WTC11 (cell line): ENCODE results near the gene ACBD4. TPM values are rescaled to one million over a fixed set of nuclear protein-coding genes. Genes with fewer than 3 reads are reported as not detected.

Source experiments
- ATAC-seq: fragments of 200-7000 bp; cut with Tn5 transposase; 2 replicates; pipeline ENCODE4 v1.10.0; 2021; ENCODE audit warnings: mild to moderate bottlenecking, moderate library complexity
- CTCF ChIA-PET: fragments of 300-600 bp; sonication (Branson Sonifier 250); formaldehyde crosslinking; loops from one replicate; lab custom pipeline; 2021; ENCODE audit warnings: antibody characterized with exemption; lab: Charles Lee
- POLR2A ChIA-PET: fragments of 350-600 bp; sonication (Branson Sonifier 250); formaldehyde crosslinking; loops from one replicate; lab custom pipeline; 2021; ENCODE audit warnings: antibody characterized with exemption; lab: Charles Lee
- DNase-seq: peaks from one replicate; pipeline ENCODE4 v3.0.0; 2021; ENCODE audit warnings: low spot score
- H3K27ac Mint-ChIP-seq: 2 replicates; pipeline ENCODE4 v1.8.0; 2021; ENCODE audit warnings: mixed read lengths
- H3K27me3 Mint-ChIP-seq: 2 replicates; pipeline ENCODE4 v1.8.0; 2021; ENCODE audit warnings: low read depth, mild to moderate bottlenecking, moderate library complexity, mixed read lengths
- H3K36me3 Mint-ChIP-seq: 2 replicates; pipeline ENCODE4 v1.8.0; 2021; ENCODE audit warnings: mixed read lengths
- H3K4me1 Mint-ChIP-seq: 2 replicates; pipeline ENCODE4 v1.8.0; 2022; ENCODE audit warnings: mixed read lengths
- H3K4me3 Mint-ChIP-seq: 2 replicates; pipeline ENCODE4 v1.8.0; 2021; ENCODE audit warnings: mild to moderate bottlenecking, moderate library complexity, mixed read lengths
- H3K9me3 Mint-ChIP-seq: 2 replicates; pipeline ENCODE4 v1.8.0; 2021; ENCODE audit warnings: mixed read lengths
- CREM ChIP-seq: sonication (generic); formaldehyde crosslinking; IDR thresholded peaks from 2 replicates; pipeline ENCODE4 v1.8.1; 2022; ENCODE audit warnings: mild to moderate bottlenecking, missing genetic modification reagents, moderate library complexity
- GABPB1 ChIP-seq: sonication (generic); formaldehyde crosslinking; IDR thresholded peaks from 2 replicates; pipeline ENCODE4 v1.8.1; 2023; ENCODE audit warnings: mild to moderate bottlenecking, missing genetic modification reagents
- GTF2I ChIP-seq: fragments of 250-450 bp; sonication (Bioruptor Pico); conservative IDR thresholded peaks from 2 replicates; pipeline ENCODE4 v1.4.0; 2021; ENCODE audit warnings: mild to moderate bottlenecking
- SP1 ChIP-seq: sonication (generic); formaldehyde crosslinking; conservative IDR thresholded peaks from 2 replicates; pipeline ENCODE4 v1.8.1; 2022; ENCODE audit warnings: missing genetic modification reagents
- TP53 ChIP-seq: sonication (generic); formaldehyde crosslinking; IDR thresholded peaks from 2 replicates; pipeline ENCODE4 v1.8.1; 2023; ENCODE audit warnings: mild to moderate bottlenecking, missing genetic modification reagents
- ZBTB21 ChIP-seq: sonication (generic); formaldehyde crosslinking; IDR thresholded peaks from 2 replicates; pipeline ENCODE4 v1.8.1; 2023; ENCODE audit warnings: mild to moderate bottlenecking, missing genetic modification reagents, borderline replicate concordance
- ZNF121 ChIP-seq: sonication (generic); formaldehyde crosslinking; IDR thresholded peaks from 2 replicates; pipeline ENCODE4 v1.8.0; 2023; ENCODE audit warnings: missing genetic modification reagents
- ZNF138 ChIP-seq: sonication (generic); formaldehyde crosslinking; conservative IDR thresholded peaks from 2 replicates; pipeline ENCODE4 v1.8.1; 2022; ENCODE audit warnings: mild to moderate bottlenecking, moderate library complexity, missing genetic modification reagents
- ZNF317 ChIP-seq: sonication (generic); formaldehyde crosslinking; IDR thresholded peaks from 2 replicates; pipeline ENCODE4 v1.8.1; 2023; ENCODE audit warnings: low read depth, mild to moderate bottlenecking, moderate library complexity, missing genetic modification reagents, borderline replicate concordance
- ZNF423 ChIP-seq: fragments of 250-450 bp; sonication (Bioruptor Pico); IDR thresholded peaks from 2 replicates; pipeline ENCODE4 v2.1.2; 2022; ENCODE audit warnings: mild to moderate bottlenecking, moderate library complexity
- total RNA-seq: library from RNA; stranded (reverse); gene quantifications from 3 replicates; pipeline ENCODE4 v1.2.3, GENCODE V29; 2021
- TF ChIP-seq, protein P1 (sequence below): sonication (generic); formaldehyde crosslinking; IDR thresholded peaks from 2 replicates; pipeline ENCODE4 v1.8.1; 2023; ENCODE audit warnings: mild to moderate bottlenecking, missing genetic modification reagents, moderate library complexity
- TF ChIP-seq, protein P2 (sequence below): sonication (generic); formaldehyde crosslinking; IDR thresholded peaks from 2 replicates; pipeline ENCODE4 v1.8.1; 2022; ENCODE audit warnings: low read depth, mild to moderate bottlenecking, moderate library complexity, missing genetic modification reagents, borderline replicate concordance
- TF ChIP-seq, protein P3 (sequence below): sonication (generic); formaldehyde crosslinking; IDR thresholded peaks from 2 replicates; pipeline ENCODE4 v1.8.1; 2023; ENCODE audit warnings: mild to moderate bottlenecking, moderate library complexity, missing genetic modification reagents
- TF ChIP-seq, protein P4 (sequence below): sonication (generic); formaldehyde crosslinking; IDR thresholded peaks from 2 replicates; pipeline ENCODE4 v1.8.1; 2022; ENCODE audit warnings: low read depth, missing genetic modification reagents, borderline replicate concordance
- TF ChIP-seq, protein P5 (sequence below): sonication (generic); formaldehyde crosslinking; IDR thresholded peaks from 2 replicates; pipeline ENCODE4 v1.8.0; 2022; ENCODE audit warnings: mild to moderate bottlenecking, missing genetic modification reagents
- TF ChIP-seq, protein P6 (sequence below): fragments of 200-600 bp; IDR thresholded peaks from 2 replicates; pipeline ENCODE4 v1.8.0; 2022; ENCODE audit warnings: antibody characterized with exemption
- TF ChIP-seq, protein P7 (sequence below): sonication (generic); formaldehyde crosslinking; IDR thresholded peaks from 2 replicates; pipeline ENCODE4 v1.8.0; 2022; ENCODE audit warnings: missing genetic modification reagents
- TF ChIP-seq, protein P8 (sequence below): sonication (generic); formaldehyde crosslinking; IDR thresholded peaks from 2 replicates; pipeline ENCODE4 v1.8.1; 2023; ENCODE audit warnings: mild to moderate bottlenecking, missing genetic modification reagents

ACBD4 gene
- total RNA-seq, 1 experiment from 2014 or later: 12.7 TPM

DNA sequence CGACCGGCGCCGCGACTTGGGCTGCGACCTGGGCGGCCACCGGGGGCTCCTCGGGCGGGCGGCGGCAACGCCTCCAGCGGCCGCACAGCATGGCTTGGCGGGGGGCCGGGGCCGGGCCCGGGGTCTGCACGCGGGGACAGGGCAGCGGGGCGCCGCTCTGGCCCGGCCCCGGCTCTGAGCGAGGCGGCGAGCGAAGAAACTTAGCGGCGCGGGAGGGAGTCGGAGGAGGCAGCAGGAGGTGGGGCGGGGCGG, 3.2 kb upstream of the ACBD4 start, which contains the start of gene PLCD3:
Gene PLCD3, minus strand, starts transcription at position 196 of the 252 bp plus-strand sequence. Its CDS starts 105 bp downstream, at position 91.
- 0 out of 2 replicates have a peak, but pooled peaks have one; percentile 1 for TF ChIP-seq ZNF423 (CRISPR knock-in tag)
- TF ChIP-seq, protein P1, sequence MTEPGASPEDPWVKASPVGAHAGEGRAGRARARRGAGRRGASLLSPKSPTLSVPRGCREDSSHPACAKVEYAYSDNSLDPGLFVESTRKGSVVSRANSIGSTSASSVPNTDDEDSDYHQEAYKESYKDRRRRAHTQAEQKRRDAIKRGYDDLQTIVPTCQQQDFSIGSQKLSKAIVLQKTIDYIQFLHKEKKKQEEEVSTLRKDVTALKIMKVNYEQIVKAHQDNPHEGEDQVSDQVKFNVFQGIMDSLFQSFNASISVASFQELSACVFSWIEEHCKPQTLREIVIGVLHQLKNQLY (CRISPR knock-in tag): no peak
- Mint-ChIP-seq H3K36me3 (no peaks in the 10 kb centered on the region), H3K4me3 (peak within 1 kb of the TSS; percentile 81), H3K27me3 (no peaks in the 10 kb centered on the region; the same call in 1 of the 2 replicates), H3K27ac (0 out of 2 replicates have a peak within 1 kb of the TSS, but pooled peaks have one; percentile 57), H3K4me1 (peaks cover 23% of the 10 kb centered on the region), H3K9me3 (no peaks in the 10 kb centered on the region)
- ATAC-seq (no peak), DNase-seq (peak; percentile 68)
- POLR2A ChIA-PET: interaction anchor here (1.0 kb wide), 1 partner anchor 16 kb away, joined by 3 read pairs; the partner anchor contains the start of gene HEXIM1
- CTCF ChIA-PET: interaction anchor here (0.7 to 7.6 kb wide), 9 partner anchors 12 to 211 kb away, joined by 3 to 531 read pairs (median 7); partner anchors contain the start of genes C1QL1 and HEXIM1

DNA sequence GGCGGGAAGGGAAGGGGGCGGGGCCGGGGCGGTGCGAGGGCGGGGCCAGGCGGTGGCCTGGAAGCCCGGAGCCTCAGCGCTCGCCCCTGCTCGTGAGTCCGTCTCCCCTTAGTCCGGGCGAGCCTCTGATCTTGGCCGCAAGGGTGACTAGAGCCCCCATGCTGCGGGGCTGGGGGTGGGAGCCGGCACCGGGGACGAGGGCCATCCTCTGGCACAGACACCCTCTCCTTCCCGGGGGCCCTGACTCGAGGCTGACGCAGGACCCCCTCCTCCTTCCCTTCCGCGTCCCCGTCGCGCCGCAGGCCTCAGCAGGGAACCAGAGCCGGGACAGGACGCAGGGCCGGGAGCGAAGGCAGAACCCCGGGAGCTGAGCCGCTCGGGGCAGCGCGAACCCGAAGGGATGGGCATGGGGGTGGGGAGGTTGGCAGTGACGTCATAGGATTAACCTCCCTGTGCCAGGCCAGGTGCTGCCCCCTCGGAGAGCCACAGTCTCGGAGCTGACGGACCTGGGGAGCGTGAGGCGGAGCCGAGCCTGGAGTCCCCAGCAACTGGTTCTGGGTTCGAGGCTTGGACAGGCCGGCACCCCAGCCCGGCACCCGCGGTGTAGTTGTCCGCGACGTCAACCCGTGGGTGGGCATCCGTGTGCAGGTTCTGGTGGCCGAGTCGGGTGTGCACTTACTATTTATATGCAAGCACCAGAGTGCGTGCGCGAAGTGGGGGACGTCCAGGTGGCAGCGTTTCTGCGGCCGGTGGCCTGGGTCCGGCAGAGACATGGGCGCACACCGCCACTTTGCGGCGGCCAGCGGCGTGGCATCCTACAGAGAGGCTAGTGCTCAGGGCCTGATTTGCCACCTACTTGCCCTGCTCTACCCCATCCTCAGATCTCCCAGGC, 2.7 kb upstream of the ACBD4 start:
- Mint-ChIP-seq H3K27ac (0 out of 2 replicates have a peak overlapping the region, but pooled peaks have one; percentile 57), H3K4me1 (peaks cover 18% of the 10 kb centered on the region), H3K4me3 (peak overlapping the region; percentile 81), H3K36me3 (no peaks in the 10 kb centered on the region), H3K27me3 (no peaks in the 10 kb centered on the region; the same call in 1 of the 2 replicates), H3K9me3 (no peaks in the 10 kb centered on the region)
- peak; percentile 81 for DNase-seq
- ChIA-PET POLR2A (interaction anchor here (1.0 kb wide), 1 partner anchor 16 kb away, joined by 3 read pairs; the partner anchor contains the start of gene HEXIM1), CTCF (interaction anchor here (0.6 to 7.6 kb wide), 19 partner anchors 9 to 240 kb away, joined by 3 to 531 read pairs (median 5); partner anchors contain the start of genes C1QL1, HEXIM1, HEXIM2 and NMT1)
- peak; percentile 43 for ATAC-seq
- no peak for TF ChIP-seq GTF2I
- TF ChIP-seq GABPB1 (CRISPR knock-in tag): 0 out of 2 replicates have a peak, but pooled peaks have one; percentile 21
- TF ChIP-seq, protein P2, sequence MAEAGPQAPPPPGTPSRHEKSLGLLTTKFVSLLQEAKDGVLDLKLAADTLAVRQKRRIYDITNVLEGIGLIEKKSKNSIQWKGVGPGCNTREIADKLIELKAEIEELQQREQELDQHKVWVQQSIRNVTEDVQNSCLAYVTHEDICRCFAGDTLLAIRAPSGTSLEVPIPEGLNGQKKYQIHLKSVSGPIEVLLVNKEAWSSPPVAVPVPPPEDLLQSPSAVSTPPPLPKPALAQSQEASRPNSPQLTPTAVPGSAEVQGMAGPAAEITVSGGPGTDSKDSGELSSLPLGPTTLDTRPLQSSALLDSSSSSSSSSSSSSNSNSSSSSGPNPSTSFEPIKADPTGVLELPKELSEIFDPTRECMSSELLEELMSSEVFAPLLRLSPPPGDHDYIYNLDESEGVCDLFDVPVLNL (CRISPR knock-in tag): no peak
- peak; percentile 99 for TF ChIP-seq ZNF121
- TF ChIP-seq ZNF317: no peak
- TF ChIP-seq, protein P3, sequence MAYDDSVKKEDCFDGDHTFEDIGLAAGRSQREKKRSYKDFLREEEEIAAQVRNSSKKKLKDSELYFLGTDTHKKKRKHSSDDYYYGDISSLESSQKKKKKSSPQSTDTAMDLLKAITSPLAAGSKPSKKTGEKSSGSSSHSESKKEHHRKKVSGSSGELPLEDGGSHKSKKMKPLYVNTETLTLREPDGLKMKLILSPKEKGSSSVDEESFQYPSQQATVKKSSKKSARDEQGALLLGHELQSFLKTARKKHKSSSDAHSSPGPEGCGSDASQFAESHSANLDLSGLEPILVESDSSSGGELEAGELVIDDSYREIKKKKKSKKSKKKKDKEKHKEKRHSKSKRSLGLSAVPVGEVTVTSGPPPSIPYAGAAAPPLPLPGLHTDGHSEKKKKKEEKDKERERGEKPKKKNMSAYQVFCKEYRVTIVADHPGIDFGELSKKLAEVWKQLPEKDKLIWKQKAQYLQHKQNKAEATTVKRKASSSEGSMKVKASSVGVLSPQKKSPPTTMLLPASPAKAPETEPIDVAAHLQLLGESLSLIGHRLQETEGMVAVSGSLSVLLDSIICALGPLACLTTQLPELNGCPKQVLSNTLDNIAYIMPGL (CRISPR knock-in tag): peak; percentile 52; the same call in 1 of the 2 replicates
- TF ChIP-seq, protein P4, sequence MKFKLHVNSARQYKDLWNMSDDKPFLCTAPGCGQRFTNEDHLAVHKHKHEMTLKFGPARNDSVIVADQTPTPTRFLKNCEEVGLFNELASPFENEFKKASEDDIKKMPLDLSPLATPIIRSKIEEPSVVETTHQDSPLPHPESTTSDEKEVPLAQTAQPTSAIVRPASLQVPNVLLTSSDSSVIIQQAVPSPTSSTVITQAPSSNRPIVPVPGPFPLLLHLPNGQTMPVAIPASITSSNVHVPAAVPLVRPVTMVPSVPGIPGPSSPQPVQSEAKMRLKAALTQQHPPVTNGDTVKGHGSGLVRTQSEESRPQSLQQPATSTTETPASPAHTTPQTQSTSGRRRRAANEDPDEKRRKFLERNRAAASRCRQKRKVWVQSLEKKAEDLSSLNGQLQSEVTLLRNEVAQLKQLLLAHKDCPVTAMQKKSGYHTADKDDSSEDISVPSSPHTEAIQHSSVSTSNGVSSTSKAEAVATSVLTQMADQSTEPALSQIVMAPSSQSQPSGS (CRISPR knock-in tag): peak; percentile 49; the same call in 1 of the 2 replicates
- TF ChIP-seq, protein P5, sequence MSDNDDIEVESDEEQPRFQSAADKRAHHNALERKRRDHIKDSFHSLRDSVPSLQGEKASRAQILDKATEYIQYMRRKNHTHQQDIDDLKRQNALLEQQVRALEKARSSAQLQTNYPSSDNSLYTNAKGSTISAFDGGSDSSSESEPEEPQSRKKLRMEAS (CRISPR knock-in tag): peak; percentile 41; the same call in 1 of the 2 replicates
- TF ChIP-seq, protein P6, sequence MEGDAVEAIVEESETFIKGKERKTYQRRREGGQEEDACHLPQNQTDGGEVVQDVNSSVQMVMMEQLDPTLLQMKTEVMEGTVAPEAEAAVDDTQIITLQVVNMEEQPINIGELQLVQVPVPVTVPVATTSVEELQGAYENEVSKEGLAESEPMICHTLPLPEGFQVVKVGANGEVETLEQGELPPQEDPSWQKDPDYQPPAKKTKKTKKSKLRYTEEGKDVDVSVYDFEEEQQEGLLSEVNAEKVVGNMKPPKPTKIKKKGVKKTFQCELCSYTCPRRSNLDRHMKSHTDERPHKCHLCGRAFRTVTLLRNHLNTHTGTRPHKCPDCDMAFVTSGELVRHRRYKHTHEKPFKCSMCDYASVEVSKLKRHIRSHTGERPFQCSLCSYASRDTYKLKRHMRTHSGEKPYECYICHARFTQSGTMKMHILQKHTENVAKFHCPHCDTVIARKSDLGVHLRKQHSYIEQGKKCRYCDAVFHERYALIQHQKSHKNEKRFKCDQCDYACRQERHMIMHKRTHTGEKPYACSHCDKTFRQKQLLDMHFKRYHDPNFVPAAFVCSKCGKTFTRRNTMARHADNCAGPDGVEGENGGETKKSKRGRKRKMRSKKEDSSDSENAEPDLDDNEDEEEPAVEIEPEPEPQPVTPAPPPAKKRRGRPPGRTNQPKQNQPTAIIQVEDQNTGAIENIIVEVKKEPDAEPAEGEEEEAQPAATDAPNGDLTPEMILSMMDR: peak; percentile 36
- peak; percentile 61; the same call in 1 of the 2 replicates for TF ChIP-seq SP1 (CRISPR knock-in tag)
- peak; percentile 57; the same call in 1 of the 2 replicates for TF ChIP-seq ZNF423 (CRISPR knock-in tag)
- 0 out of 2 replicates have a peak, but pooled peaks have one; percentile 35 for TF ChIP-seq CREM (CRISPR knock-in tag)
- TF ChIP-seq, protein P7, sequence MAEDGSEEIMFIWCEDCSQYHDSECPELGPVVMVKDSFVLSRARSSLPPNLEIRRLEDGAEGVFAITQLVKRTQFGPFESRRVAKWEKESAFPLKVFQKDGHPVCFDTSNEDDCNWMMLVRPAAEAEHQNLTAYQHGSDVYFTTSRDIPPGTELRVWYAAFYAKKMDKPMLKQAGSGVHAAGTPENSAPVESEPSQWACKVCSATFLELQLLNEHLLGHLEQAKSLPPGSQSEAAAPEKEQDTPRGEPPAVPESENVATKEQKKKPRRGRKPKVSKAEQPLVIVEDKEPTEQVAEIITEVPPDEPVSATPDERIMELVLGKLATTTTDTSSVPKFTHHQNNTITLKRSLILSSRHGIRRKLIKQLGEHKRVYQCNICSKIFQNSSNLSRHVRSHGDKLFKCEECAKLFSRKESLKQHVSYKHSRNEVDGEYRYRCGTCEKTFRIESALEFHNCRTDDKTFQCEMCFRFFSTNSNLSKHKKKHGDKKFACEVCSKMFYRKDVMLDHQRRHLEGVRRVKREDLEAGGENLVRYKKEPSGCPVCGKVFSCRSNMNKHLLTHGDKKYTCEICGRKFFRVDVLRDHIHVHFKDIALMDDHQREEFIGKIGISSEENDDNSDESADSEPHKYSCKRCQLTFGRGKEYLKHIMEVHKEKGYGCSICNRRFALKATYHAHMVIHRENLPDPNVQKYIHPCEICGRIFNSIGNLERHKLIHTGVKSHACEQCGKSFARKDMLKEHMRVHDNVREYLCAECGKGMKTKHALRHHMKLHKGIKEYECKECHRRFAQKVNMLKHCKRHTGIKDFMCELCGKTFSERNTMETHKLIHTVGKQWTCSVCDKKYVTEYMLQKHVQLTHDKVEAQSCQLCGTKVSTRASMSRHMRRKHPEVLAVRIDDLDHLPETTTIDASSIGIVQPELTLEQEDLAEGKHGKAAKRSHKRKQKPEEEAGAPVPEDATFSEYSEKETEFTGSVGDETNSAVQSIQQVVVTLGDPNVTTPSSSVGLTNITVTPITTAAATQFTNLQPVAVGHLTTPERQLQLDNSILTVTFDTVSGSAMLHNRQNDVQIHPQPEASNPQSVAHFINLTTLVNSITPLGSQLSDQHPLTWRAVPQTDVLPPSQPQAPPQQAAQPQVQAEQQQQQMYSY (CRISPR knock-in tag): peak; percentile 73
- TF ChIP-seq, protein P8, sequence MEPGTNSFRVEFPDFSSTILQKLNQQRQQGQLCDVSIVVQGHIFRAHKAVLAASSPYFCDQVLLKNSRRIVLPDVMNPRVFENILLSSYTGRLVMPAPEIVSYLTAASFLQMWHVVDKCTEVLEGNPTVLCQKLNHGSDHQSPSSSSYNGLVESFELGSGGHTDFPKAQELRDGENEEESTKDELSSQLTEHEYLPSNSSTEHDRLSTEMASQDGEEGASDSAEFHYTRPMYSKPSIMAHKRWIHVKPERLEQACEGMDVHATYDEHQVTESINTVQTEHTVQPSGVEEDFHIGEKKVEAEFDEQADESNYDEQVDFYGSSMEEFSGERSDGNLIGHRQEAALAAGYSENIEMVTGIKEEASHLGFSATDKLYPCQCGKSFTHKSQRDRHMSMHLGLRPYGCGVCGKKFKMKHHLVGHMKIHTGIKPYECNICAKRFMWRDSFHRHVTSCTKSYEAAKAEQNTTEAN (CRISPR knock-in tag): 0 out of 2 replicates have a peak, but pooled peaks have one; percentile 37
- peak; percentile 91 for TF ChIP-seq ZBTB21
- TF ChIP-seq ZNF138 (CRISPR knock-in tag): no peak
- TF ChIP-seq TP53: peak; percentile 42; the same call in 1 of the 2 replicates
